ENCODE measurements around the gene CTTNBP2NL.

DNA sequence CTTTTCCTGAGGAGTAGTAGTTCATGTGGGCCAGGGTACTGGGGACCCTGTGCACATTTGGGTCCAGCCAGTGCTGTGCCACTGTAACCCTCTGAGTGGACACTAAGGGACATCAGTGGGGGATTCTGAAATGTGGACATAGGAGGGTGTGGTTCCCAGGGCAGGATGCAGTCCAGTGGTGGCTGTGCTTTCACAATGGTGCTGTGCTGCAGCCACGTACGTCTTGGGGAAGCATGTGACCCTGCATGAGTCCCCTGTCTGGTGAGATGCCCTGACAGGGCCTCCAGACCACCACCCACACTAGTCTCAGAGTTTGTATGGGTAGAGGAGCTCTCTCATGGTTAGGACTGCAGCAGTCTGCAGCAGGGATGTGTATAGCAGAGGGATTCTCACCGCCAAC is 75.0 kb downstream of the CTTNBP2NL start:
- TF ChIP-seq, protein P1, sequence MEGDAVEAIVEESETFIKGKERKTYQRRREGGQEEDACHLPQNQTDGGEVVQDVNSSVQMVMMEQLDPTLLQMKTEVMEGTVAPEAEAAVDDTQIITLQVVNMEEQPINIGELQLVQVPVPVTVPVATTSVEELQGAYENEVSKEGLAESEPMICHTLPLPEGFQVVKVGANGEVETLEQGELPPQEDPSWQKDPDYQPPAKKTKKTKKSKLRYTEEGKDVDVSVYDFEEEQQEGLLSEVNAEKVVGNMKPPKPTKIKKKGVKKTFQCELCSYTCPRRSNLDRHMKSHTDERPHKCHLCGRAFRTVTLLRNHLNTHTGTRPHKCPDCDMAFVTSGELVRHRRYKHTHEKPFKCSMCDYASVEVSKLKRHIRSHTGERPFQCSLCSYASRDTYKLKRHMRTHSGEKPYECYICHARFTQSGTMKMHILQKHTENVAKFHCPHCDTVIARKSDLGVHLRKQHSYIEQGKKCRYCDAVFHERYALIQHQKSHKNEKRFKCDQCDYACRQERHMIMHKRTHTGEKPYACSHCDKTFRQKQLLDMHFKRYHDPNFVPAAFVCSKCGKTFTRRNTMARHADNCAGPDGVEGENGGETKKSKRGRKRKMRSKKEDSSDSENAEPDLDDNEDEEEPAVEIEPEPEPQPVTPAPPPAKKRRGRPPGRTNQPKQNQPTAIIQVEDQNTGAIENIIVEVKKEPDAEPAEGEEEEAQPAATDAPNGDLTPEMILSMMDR (conservative IDR thresholded peaks at IDR 0.05; ENCODE audit: low read length): no peak
- TF ChIP-seq EZH2phosphoT487 (IDR thresholded peaks at IDR 0.05; ENCODE audit: borderline replicate concordance): no peak
